GM12891 (cell line): ENCODE results near the gene C1QTNF3.

Source experiments
- POLR2A ChIP-seq: IDR thresholded peaks from 2 replicates; pipeline ENCODE4 v1.6.1; 2011; ENCODE audit warnings: low read depth, low read length, control low read depth
- POLR2AphosphoS5 ChIP-seq: IDR thresholded peaks from 2 replicates; pipeline ENCODE4 v1.6.1; 2011; ENCODE audit warnings: low read depth, low read length, control low read depth
- SPI1 ChIP-seq: IDR thresholded peaks from 2 replicates; pipeline ENCODE4 v1.6.1; 2011; ENCODE audit warnings: low read depth, low read length, control low read depth
- TAF1 ChIP-seq: IDR thresholded peaks from 2 replicates; pipeline ENCODE4 v1.6.1; 2011; ENCODE audit warnings: low read depth, low read length, control low read depth

- TF ChIP-seq POLR2A (no peak), POLR2AphosphoS5 (no peak), TAF1 (no peak), SPI1 (no peak)
Measured at GRCh38 chr5:34047143-34047542, 4.1 kb upstream of the C1QTNF3 start.
